ENCODE results near the gene CPSF4.

Gene CPSF4

GRCh38 chr7:99448855-99449254 lies 10.1 kb downstream of the CPSF4 start:
- no peak for DNase-seq (ENCODE audit: low read depth)

DNA sequence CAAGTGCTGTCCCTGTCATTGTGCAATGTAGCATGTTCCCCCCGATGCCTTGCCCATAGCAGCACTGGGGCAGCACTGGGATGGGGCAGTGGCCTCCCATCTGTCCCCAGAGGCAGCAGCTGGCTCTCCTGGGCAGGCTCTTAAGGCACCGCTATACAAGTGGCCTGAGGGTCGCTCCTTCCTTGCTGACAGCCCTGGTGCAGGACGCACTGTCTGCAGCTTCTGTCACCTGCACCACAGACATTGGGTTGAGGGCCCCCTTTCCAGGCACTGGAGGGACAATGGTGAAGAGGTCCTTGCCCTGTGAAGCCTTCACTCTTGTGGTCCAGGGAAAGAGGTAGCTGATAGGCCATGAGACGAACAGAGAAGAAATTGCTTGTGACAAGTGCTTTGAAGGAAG lies 10.6 kb downstream of the CPSF4 start:
- no peak for DNase-seq (ENCODE audit: low read depth)

GRCh38 chr7:99451936-99452335 lies 13.2 kb downstream of the CPSF4 start:
- DNase-seq (ENCODE audit: low read depth) = no peak

DNA sequence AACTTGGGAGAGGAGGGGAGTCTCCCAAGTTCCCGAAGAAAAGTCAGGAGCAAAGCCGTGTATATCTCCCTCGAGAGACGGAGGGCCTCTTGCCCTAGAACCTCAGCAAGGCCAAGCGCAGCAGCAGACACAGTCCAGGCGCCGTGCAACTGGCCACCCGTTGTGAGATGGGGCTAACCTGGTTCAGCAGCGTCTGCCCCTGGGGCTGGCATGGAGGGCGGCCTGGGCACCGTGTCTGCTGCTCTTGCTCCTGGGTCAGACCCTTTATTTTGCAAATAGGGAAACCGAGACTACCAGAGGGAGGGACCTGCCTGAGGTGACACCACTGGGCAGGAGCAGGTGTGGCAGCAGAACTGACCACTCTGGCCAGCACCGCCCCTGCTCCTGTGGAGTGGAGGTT lies 13.8 kb downstream of the CPSF4 start:
- no peak for DNase-seq (ENCODE audit: low read depth)

- no peak for DNase-seq (ENCODE audit: low read depth)
These were observed 14.4 kb downstream of the CPSF4 start for GRCh38 chr7:99453105-99453504.

- no peak for DNase-seq (ENCODE audit: low read depth)
These were observed 17.1 kb downstream of the CPSF4 start for GRCh38 chr7:99455874-99456273.

DNA sequence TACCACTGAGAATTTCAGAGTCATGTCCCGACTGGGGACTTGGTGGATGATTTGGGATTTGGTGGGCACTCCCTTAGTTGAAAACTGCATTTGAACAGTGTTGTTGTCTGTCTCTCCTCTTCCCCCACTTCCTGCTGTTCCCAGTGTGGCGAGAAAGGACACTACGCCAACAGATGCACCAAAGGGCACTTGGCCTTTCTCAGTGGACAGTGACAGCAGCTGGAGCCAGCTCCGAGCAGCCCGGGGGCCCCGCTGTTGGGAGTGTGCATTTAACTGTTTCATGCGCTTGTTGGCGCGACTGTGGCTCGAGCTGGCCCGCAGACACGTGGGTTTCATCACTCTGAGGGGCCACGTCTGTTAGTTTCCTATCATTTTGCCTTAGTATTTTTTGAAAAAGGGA lies 17.5 kb downstream of the CPSF4 start:
- no peak for DNase-seq (ENCODE audit: low read depth)

- no peak for DNase-seq (ENCODE audit: low read depth)
These were observed 18.4 kb downstream of the CPSF4 start for GRCh38 chr7:99457050-99457649.

- DNase-seq (ENCODE audit: low read depth) = no peak
These were observed 19.1 kb downstream of the CPSF4 start for GRCh38 chr7:99457650-99458493.

DNA sequence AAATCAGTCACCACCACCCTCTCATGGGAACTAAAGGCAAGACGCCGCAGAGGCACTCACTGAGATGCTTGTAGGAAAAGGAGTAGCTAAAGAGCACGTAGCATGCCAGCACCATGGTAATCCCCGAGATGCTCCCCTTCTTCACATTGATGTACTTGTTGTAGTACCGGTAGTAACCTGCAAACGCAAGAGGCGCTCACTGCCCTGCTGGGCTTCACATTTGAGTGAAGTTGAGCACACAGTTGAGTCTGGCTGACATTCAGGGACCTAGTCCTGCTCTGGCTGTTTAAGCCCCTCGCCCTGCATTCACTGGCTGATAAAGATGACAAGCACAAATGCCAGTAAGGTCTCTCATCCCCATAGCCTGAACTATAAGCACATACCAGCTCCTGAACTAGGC lies 20.3 kb downstream of the CPSF4 start:
- no peak for DNase-seq (ENCODE audit: low read depth)

DNA sequence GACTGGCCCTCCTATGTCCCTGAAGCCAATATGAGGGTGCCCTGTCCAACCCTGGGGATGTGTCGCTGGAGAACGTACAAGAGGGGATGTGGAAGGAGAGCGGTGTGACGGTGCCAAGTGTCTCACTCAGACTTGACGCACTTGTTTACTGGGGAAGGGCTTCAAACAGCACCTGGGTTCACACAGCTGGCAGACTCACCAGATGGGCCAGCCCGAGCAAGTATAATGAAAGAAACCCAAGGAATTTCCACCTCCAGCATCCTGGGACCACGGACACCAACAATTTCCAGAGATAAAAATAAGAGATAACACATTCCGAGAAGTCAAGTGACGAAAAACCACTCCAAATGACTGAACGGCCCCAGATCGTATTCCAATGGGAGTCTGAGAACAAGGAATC lies 21.9 kb downstream of the CPSF4 start:
- no peak for DNase-seq (ENCODE audit: low read depth)

DNA sequence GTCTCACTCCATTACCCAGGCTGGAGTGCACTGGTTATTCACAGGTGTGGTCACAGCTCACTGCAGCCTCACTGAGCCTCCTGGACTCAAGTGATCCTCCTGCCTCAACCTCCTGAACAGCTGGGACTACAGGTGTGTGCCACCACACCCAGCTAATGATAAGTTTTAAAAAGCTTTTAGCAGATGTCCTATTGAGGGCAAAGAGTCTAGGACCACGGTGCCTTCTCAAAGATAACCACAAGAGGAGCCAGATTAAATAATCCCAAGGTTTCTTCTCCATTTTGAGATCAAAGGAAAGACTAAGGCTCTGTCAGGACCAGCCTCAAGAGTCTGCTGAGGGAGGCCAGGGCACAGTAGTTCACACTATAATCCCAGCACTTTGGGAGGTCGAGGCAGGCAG lies 22.5 kb downstream of the CPSF4 start:
- no peak for DNase-seq (ENCODE audit: low read depth)

DNA sequence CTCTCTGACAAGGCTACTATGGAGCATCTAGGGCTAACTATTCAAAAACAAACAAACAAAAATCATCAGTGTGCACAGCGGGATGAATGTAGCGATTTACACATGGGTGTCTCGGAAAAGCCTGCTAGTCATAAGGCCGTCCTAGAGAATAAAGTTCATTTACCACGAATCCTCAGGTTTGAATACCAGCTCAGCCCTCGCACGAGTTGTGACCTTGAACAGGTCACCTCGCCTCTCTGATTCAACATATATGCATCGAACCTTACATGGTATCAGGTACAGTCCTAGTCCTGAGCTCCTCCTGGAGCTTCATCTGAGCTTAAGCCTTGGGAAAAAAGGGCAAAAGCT lies 26.7 kb downstream of the CPSF4 start:
- DNase-seq (ENCODE audit: low read depth) = no peak

- no peak for DNase-seq (ENCODE audit: low read depth)
These were observed 29.7 kb downstream of the CPSF4 start for GRCh38 chr7:99468336-99468918.

DNA sequence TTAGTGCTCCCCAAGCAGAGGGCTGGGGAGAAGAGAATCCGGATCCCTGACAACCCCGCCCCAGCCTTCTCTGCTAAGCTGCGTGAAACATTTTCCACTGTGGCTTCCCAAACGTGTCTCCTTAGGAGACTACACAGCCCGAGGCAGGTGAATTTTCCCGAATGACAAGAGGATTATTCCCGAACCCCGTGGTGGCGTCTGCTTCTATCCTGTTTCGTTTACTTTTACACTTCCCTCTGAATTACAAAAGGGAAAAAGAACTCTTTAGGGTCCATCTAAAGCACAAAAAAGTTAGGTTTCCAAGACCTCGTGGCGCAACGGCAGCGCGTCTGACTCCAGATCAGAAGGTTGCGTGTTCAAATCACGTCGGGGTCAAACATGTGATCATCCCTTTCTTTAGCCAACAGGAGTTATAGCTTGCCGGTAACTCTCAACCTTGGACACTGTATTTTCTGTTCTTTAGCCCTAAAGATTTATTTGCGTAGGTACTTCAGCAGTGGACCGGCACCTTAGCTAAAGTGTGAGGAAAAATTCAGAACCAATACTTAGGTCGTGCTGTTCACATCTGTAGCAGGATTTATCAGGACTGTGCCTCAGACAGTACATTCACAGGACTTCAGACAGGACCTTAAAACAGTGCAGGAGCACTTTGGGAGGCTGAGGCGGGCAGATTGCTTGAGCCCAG lies 30.8 kb downstream of the CPSF4 start:
- no peak for DNase-seq (ENCODE audit: low read depth)

DNA sequence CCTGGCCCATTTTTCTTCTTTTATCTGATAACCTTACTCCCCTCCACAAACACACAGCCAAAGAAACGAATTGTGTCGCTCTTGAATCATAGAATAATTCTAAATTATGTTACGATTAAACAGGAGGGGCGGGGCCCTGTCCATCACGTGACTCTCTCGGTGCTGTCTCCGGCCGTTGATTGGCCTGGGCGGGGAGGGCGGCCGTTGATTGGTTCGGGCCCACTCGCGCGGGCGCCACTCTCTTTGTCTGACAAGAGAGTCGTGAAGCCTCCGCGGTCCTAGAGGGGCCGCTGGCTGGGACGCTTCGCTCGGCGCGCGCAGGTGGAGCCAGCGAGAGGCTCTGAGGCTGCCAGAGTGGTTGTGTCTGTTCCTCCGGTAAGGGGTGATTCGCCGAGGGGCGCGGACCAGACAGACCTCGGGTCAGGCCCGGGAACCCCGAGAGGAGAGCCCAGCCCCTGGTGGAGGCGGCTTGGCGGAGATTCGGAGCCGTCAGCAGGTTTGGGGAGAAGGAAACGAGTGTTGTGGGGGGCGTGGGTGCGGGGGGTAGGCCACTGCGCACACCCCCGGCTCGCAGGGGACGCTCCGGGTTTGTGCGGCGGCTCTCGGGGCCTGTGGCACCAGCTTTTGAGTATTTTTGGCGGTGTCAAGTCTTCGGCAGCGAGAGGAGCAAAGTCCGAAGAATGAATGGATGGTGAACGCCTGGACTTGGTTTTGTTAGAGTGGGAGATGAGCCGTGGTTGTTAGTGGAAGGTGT lies 34.0 kb downstream of the CPSF4 start, which contains the start of gene ZNF789:
Gene ZNF789, plus strand, starts transcription at position 330 of the 754 bp plus-strand sequence. CDS start 3,567 bp downstream, outside the sequence.
- DNase-seq (ENCODE audit: low read depth) = peak; percentile 95

GRCh38 chr7:99473315-99473596 lies 34.5 kb downstream of the CPSF4 start:
- peak; percentile 31 for DNase-seq (ENCODE audit: low read depth)

- DNase-seq (ENCODE audit: low read depth) = no peak
These were observed 37.4 kb downstream of the CPSF4 start for GRCh38 chr7:99476107-99476506.

- no peak for DNase-seq (ENCODE audit: low read depth)
These were observed 40.0 kb downstream of the CPSF4 start for GRCh38 chr7:99478464-99479440.

DNA sequence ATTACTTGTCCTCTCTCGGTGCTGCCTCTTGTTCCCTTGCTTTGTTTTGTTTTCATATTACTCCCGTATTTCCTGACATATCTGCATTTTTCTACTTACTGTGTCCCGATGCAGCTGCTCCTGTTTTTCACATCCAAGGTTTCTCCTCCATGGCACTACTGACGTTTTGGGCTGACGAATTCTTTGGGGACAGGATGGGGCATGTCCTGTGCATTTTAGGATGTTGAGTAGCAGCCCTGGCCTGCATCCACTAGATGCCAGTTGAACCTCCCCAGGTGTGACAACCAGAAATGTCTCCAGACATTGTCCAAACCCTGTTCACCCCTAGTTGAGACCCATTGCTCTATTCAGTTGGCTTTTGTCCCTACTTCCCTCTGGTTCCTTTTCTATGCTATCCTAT lies 46.4 kb downstream of the CPSF4 start:
- DNase-seq (ENCODE audit: low read depth) = no peak

DNA sequence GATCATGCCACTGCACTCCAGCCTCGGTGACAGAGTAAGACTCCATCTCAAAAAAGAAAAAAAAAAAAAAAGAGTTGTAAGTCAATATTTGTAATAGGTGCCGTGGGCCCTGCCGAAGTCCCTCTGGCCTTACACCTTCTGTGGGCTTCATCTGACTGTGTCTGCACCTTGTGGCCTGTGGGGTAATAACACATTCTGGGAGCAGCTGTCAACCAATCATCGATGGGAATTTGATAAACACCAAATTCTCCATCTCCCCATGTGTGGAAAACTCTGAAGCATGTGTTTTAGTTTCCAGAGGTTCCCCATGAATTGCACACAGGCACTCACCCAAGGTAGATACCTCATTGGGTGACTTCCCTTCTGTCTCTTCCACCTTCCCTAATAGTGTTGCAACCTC lies 50.5 kb downstream of the CPSF4 start:
- no peak for DNase-seq (ENCODE audit: low read depth)
